OCI-LY1 (cell line): ENCODE data around the gene COPS9.

Experiments used
- EZH2 ChIP-seq: fragments of 200-600 bp; sonication (generic), shearing (Covaris generic); IDR thresholded peaks from 2 replicates; pipeline ENCODE4 v1.8.0; 2017; ENCODE audit warnings: borderline replicate concordance, mixed run types, mild to moderate bottlenecking, antibody characterized with exemption, low read length, moderate library complexity, mixed read lengths
- TF ChIP-seq, protein P1 (sequence below): fragments of 200-600 bp; sonication (generic), shearing (Covaris generic); IDR thresholded peaks from 2 replicates; pipeline ENCODE4 v1.5.1; 2017; ENCODE audit warnings: mild to moderate bottlenecking, antibody characterized with exemption, low read length, moderate library complexity, mixed read lengths

DNA sequence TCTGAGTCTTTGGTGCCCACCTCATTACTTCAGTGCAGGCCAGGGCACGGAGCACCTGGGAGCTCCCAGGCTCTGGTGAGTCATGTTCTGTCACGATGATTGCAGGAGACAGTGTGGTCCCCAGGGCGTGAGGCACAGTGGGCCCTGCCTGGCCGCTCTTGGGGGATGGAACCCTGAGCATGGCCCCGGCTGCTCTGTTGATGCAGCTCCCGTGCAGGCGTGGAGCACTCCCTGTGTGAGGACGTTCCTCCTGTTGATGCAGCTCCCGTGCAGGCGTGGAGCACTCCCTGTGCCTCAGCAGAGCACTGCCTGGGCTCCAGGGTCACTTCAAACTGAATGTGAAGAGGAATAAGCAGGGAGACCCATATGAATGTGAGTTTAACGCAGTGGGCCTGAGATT is 30.1 kb downstream of the COPS9 start:
- TF ChIP-seq, protein P1, sequence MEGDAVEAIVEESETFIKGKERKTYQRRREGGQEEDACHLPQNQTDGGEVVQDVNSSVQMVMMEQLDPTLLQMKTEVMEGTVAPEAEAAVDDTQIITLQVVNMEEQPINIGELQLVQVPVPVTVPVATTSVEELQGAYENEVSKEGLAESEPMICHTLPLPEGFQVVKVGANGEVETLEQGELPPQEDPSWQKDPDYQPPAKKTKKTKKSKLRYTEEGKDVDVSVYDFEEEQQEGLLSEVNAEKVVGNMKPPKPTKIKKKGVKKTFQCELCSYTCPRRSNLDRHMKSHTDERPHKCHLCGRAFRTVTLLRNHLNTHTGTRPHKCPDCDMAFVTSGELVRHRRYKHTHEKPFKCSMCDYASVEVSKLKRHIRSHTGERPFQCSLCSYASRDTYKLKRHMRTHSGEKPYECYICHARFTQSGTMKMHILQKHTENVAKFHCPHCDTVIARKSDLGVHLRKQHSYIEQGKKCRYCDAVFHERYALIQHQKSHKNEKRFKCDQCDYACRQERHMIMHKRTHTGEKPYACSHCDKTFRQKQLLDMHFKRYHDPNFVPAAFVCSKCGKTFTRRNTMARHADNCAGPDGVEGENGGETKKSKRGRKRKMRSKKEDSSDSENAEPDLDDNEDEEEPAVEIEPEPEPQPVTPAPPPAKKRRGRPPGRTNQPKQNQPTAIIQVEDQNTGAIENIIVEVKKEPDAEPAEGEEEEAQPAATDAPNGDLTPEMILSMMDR = no peak
- TF ChIP-seq EZH2 = no peak
